Lower leg skin (tissue), 3 donors: ENCODE data around the gene STX8.
"Not testable (repeated sequence)": the region's sequence is repeated elsewhere in the genome, so short reads cannot be mapped to it uniquely, and the experiment has no call there.

Experiments used
- POLR2A ChIP-seq, 2 donors: fragments of 450-650 bp; IDR thresholded peaks; one replicate each; pipeline ENCODE4 v1.6.1; 2016 to 2017; ENCODE audit warnings: antibody characterized with exemption in 2 of 2, mild to moderate bottlenecking in 1 of 2, moderate library complexity in 1 of 2
- TF ChIP-seq, protein P1 (sequence below), 3 donors: fragments of 450-650 bp; IDR thresholded peaks; one replicate each; pipeline ENCODE4 v1.5.1; 2016; ENCODE audit warnings: antibody characterized with exemption in 3 of 3, mild to moderate bottlenecking in 3 of 3, moderate library complexity in 2 of 3

DNA sequence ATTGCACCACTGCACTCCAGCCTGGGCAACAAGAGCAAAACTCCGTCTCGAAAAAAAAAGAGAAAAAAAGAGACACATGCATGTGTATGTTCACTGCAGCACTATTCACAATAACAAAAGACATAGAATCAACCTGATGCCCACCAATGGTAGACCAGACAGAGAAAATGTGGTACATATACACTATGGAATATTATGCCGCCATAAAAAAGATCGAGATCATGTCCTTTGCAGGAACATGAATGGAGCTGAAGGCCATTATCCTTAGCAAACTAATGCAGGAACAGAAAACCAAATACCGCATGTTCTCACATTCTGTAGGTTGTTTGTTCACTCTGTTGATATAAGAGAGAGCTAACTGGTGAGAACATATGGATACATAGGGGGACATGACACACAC is 8.9 kb downstream of the STX8 start:
- TF ChIP-seq, protein P1, sequence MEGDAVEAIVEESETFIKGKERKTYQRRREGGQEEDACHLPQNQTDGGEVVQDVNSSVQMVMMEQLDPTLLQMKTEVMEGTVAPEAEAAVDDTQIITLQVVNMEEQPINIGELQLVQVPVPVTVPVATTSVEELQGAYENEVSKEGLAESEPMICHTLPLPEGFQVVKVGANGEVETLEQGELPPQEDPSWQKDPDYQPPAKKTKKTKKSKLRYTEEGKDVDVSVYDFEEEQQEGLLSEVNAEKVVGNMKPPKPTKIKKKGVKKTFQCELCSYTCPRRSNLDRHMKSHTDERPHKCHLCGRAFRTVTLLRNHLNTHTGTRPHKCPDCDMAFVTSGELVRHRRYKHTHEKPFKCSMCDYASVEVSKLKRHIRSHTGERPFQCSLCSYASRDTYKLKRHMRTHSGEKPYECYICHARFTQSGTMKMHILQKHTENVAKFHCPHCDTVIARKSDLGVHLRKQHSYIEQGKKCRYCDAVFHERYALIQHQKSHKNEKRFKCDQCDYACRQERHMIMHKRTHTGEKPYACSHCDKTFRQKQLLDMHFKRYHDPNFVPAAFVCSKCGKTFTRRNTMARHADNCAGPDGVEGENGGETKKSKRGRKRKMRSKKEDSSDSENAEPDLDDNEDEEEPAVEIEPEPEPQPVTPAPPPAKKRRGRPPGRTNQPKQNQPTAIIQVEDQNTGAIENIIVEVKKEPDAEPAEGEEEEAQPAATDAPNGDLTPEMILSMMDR (IDR thresholded peaks at IDR 0.05), result not testable (repeated sequence)
- TF ChIP-seq POLR2A (IDR thresholded peaks at IDR 0.05), result not testable (repeated sequence)
